Measurements from ENCODE around the gene CBL. TPM values are rescaled to one million over a fixed set of nuclear protein-coding genes. Genes with fewer than 3 reads are reported as not detected.

Gene CBL
- total and polyA plus RNA-seq, 2 experiments from 2014 or later: 31.6 to 67.6 TPM

- TF ChIP-seq STAT1 (IDR thresholded peaks at IDR 0.05; ENCODE audit: unreplicated experiment): no peak
- no peak for TF ChIP-seq NANOG (IDR thresholded peaks at IDR 0.05; ENCODE audit: borderline replicate concordance)
- no peak for TF ChIP-seq JUNB (IDR thresholded peaks at IDR 0.05; ENCODE audit: unreplicated experiment)
- TF ChIP-seq REST (IDR thresholded peaks at IDR 0.05; ENCODE audit: unreplicated experiment): no peak
- no peak for TF ChIP-seq ZNF331 (CRISPR knock-in tag; IDR thresholded peaks at IDR 0.05; ENCODE audit: low read depth)
Measured at GRCh38 chr11:119324189-119324588, 118.0 kb downstream of the CBL start (continued).

GRCh38 chr11:119329320-119329719 lies 123.2 kb downstream of the CBL start:
- Histone ChIP-seq H3K79me2 (replicated peaks; ENCODE audit: insufficient read depth) (no peaks in the 10 kb centered on the region), H3K36me3 (ENCODE audit: insufficient read depth) (no peaks in the 10 kb centered on the region), H3K27me3 (ENCODE audit: insufficient read depth) (no peaks in the 10 kb centered on the region), H2AFZ (no peak overlapping the region), H3F3A (replicated peaks; ENCODE audit: low read depth) (0 out of 2 replicates have a peak, but pooled peaks cover 9% of the 10 kb centered on the region), H4K20me1 (replicated peaks; ENCODE audit: insufficient read depth) (no peaks in the 10 kb centered on the region), H3K4me1 (ENCODE audit: insufficient read depth) (0 out of 2 replicates have a peak, but pooled peaks cover 6% of the 10 kb centered on the region), H3K4me3 (no peak overlapping the region), H3K4me2 (no peak overlapping the region), H3K9me2 (ENCODE audit: insufficient read depth) (no peaks in the 10 kb centered on the region), H3K27ac (ENCODE audit: low read depth) (no peak overlapping the region)
- TF ChIP-seq ZNF331 (CRISPR knock-in tag; IDR thresholded peaks at IDR 0.05; ENCODE audit: low read depth) (no peak), REST (IDR thresholded peaks at IDR 0.05; ENCODE audit: unreplicated experiment) (no peak), JUNB (IDR thresholded peaks at IDR 0.05; ENCODE audit: unreplicated experiment) (no peak)
- TF ChIP-seq, protein P1, sequence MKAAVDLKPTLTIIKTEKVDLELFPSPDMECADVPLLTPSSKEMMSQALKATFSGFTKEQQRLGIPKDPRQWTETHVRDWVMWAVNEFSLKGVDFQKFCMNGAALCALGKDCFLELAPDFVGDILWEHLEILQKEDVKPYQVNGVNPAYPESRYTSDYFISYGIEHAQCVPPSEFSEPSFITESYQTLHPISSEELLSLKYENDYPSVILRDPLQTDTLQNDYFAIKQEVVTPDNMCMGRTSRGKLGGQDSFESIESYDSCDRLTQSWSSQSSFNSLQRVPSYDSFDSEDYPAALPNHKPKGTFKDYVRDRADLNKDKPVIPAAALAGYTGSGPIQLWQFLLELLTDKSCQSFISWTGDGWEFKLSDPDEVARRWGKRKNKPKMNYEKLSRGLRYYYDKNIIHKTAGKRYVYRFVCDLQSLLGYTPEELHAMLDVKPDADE (IDR thresholded peaks at IDR 0.05): no peak
- TF ChIP-seq, protein P2, sequence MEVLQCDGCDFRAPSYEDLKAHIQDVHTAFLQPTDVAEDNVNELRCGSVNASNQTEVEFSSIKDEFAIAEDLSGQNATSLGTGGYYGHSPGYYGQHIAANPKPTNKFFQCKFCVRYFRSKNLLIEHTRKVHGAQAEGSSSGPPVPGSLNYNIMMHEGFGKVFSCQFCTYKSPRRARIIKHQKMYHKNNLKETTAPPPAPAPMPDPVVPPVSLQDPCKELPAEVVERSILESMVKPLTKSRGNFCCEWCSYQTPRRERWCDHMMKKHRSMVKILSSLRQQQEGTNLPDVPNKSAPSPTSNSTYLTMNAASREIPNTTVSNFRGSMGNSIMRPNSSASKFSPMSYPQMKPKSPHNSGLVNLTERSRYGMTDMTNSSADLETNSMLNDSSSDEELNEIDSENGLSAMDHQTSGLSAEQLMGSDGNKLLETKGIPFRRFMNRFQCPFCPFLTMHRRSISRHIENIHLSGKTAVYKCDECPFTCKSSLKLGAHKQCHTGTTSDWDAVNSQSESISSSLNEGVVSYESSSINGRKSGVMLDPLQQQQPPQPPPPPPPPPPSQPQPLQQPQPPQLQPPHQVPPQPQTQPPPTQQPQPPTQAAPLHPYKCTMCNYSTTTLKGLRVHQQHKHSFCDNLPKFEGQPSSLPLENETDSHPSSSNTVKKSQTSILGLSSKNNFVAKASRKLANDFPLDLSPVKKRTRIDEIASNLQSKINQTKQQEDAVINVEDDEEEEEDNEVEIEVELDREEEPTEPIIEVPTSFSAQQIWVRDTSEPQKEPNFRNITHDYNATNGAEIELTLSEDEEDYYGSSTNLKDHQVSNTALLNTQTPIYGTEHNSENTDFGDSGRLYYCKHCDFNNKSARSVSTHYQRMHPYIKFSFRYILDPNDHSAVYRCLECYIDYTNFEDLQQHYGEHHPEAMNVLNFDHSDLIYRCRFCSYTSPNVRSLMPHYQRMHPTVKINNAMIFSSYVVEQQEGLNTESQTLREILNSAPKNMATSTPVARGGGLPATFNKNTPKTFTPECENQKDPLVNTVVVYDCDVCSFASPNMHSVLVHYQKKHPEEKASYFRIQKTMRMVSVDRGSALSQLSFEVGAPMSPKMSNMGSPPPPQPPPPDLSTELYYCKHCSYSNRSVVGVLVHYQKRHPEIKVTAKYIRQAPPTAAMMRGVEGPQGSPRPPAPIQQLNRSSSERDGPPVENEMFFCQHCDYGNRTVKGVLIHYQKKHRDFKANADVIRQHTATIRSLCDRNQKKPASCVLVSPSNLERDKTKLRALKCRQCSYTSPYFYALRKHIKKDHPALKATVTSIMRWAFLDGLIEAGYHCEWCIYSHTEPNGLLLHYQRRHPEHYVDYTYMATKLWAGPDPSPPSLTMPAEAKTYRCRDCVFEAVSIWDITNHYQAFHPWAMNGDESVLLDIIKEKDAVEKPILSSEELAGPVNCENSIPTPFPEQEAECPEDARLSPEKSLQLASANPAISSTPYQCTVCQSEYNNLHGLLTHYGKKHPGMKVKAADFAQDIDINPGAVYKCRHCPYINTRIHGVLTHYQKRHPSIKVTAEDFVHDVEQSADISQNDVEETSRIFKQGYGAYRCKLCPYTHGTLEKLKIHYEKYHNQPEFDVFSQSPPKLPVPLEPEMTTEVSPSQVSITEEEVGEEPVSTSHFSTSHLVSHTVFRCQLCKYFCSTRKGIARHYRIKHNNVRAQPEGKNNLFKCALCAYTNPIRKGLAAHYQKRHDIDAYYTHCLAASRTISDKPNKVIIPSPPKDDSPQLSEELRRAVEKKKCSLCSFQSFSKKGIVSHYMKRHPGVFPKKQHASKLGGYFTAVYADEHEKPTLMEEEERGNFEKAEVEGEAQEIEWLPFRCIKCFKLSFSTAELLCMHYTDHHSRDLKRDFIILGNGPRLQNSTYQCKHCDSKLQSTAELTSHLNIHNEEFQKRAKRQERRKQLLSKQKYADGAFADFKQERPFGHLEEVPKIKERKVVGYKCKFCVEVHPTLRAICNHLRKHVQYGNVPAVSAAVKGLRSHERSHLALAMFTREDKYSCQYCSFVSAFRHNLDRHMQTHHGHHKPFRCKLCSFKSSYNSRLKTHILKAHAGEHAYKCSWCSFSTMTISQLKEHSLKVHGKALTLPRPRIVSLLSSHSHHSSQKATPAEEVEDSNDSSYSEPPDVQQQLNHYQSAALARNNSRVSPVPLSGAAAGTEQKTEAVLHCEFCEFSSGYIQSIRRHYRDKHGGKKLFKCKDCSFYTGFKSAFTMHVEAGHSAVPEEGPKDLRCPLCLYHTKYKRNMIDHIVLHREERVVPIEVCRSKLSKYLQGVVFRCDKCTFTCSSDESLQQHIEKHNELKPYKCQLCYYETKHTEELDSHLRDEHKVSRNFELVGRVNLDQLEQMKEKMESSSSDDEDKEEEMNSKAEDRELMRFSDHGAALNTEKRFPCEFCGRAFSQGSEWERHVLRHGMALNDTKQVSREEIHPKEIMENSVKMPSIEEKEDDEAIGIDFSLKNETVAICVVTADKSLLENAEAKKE (CRISPR knock-in tag; IDR thresholded peaks at IDR 0.05): no peak
- Mint-ChIP-seq H3K27me3 (ENCODE audit: insufficient read depth, low read depth, poor library complexity) (peaks cover 13% of the 10 kb centered on the region), H3K9me3 (no peaks in the 10 kb centered on the region; the same call in 2 of the 3 replicates), H3K4me1 (peaks cover 11% of the 10 kb centered on the region; the same call in 2 of the 3 replicates), H3K36me3 (ENCODE audit: low read depth) (no peaks in the 10 kb centered on the region), H3K27ac (no peak overlapping the region), H3K4me3 (no peak overlapping the region)
- ATAC-seq (no peak), DNase-seq (ENCODE audit: low spot score) (no peak)

Data from GM23338 (cell line).